Purkinje cell (primary cell): ENCODE measurements around the gene XIAP. TPM values are rescaled to one million over a fixed set of nuclear protein-coding genes. Genes with fewer than 3 reads are reported as not detected.

Experiments
- polyA plus RNA-seq: library from polyadenylated mRNA; unstranded; fragments of >200 nt; fragmentation: Nextera tagmentation; gene quantifications from 2 replicates; pipeline ENCODE4 v1.2.1, GENCODE V29; 2014

Gene XIAP
- 7.3 and 8.9 TPM in 2 replicates for polyA plus RNA-seq

DNA sequence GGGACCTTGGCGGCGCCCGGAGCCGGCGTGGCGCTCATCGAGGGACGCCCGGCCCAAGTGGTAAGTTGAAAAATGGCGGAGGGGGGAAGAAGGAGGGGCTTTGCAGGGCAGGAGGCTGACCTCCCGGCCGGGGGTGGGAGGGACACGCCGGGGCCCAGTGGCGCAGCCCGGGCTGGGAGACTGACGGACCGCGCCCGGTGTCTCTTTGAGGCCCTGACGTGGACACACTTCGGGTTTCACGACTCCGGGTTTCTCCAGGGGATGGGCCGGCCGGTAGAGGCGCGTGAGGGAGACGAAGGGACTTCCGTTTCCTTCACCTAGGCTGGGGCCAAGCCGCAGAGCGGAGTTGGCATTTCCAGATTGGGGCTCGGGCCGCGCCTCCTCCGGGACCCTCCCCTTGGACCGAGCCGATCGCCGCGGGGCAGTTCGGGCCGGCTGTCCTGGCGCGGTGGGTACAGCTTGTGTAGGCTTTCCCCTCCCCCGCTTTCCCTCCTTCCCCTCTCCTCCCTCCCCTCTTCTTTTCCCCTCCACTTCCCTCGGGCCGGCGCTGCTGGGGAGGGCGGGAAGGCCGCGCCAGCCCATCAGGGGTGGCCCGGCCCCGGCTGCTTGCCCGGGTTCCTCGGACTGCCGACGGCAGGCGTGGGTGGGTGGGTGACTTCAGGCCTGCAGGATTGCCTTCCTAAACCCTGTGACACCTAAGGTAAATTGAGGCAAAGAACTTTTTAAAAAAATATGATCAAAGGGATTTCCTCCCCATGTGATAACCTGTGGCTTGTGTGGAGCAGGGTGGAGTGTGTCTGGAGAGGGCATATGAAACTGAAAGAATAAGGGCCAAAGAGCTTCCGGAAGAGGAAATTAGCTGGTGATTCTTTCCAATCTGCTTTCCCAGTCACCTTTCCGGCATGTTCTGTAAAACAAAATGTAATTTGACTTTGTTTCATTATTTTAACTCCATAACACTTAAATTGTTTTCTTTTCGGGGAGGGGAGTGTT lies at the start of gene XIAP:
TSS of gene XIAP (plus strand) at position 208 of the 993 bp plus-strand sequence. CDS start 25,610 bp downstream, outside the sequence.

DNA sequence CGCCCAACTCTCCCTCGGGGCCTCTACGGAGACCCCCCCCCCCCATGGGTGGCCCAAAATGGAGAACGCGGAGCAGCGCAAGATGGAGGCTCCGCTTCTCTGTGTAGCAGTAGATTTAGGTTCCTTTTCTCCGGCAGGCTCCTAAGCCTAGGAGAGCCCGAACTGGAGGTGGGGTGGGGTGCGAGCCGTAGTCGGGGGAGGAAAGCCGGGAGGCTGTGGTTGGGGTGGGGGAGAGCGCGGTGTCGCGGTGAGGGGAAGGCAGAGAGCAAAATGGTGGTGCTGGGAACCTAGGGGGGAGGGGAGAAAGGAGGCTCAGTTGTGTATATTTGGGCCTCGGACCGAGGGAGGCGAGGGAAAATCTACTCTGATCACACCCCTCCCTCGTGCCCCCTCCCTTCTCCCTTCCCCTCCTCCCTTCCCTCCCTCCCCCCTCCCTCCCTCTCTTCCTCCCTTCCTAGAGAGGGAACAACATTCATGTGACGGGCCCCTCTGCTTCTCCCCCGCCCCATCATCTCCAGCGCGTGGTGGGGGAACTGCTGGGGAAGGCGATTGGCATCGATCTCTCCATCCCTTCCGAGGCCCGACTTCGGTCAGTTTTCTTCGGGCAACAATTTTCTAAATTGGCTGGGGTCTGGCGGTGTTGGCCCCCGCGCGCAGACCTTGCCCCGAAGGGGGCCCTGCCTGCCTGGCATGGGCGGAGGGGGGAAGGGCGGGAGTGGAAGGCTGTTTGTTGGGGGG lies 101.6 kb downstream of the XIAP start, which contains the start of gene STAG2:
TSS of gene STAG2 (plus strand) at position 439 of the 738 bp plus-strand sequence. CDS start 60,922 bp downstream, outside the sequence.

Other genes with a start within 250 kb of the XIAP start
- 55.6 and 61.5 TPM in 2 replicates for gene THOC2, start 127.0 kb upstream of the XIAP start, polyA plus RNA-seq
- gene STAG2, start 101.7 kb downstream of the XIAP start, polyA plus RNA-seq = 22.4 and 32.3 TPM in 2 replicates